Adipocyte (in vitro differentiated cells): Measurements from ENCODE around the gene EEF1E1.
A peak's percentile ranks its signal among the peaks of the same experiment; 100 is the strongest.

Experiments used
- DNase-seq: peaks from one replicate; pipeline ENCODE4 v3.0.0-alpha.2; 2015; ENCODE audit warnings: low read depth
- H3K27me3 ChIP-seq: replicated peaks from 2 replicates; pipeline ENCODE4 v1.7.0; 2013; ENCODE audit warnings: mild to moderate bottlenecking, low read length, moderate library complexity; ENCODE audit not compliant: control insufficient read depth, insufficient read depth
- H3K36me3 ChIP-seq: 2 replicates; pipeline ENCODE4 v1.7.0; 2013; ENCODE audit warnings: low read length, mild to moderate bottlenecking, moderate library complexity; ENCODE audit not compliant: control insufficient read depth, insufficient read depth, severe bottlenecking
- H3K4me1 ChIP-seq: 2 replicates; pipeline ENCODE4 v1.7.0; 2013; ENCODE audit warnings: mild to moderate bottlenecking, low read length, moderate library complexity; ENCODE audit not compliant: control insufficient read depth, insufficient read depth
- H3K4me3 ChIP-seq: 2 replicates; pipeline ENCODE4 v1.7.0; 2013; ENCODE audit warnings: mild to moderate bottlenecking, low read length, moderate library complexity
- H3K9ac ChIP-seq: 2 replicates; pipeline ENCODE4 v1.7.0; 2013; ENCODE audit warnings: mild to moderate bottlenecking, low read length, moderate library complexity
- H3K9me3 ChIP-seq: 2 replicates; pipeline ENCODE4 v1.7.0; 2013; ENCODE audit warnings: mild to moderate bottlenecking, low read length, moderate library complexity; ENCODE audit not compliant: control insufficient read depth

The EEF1E1 gene

DNA sequence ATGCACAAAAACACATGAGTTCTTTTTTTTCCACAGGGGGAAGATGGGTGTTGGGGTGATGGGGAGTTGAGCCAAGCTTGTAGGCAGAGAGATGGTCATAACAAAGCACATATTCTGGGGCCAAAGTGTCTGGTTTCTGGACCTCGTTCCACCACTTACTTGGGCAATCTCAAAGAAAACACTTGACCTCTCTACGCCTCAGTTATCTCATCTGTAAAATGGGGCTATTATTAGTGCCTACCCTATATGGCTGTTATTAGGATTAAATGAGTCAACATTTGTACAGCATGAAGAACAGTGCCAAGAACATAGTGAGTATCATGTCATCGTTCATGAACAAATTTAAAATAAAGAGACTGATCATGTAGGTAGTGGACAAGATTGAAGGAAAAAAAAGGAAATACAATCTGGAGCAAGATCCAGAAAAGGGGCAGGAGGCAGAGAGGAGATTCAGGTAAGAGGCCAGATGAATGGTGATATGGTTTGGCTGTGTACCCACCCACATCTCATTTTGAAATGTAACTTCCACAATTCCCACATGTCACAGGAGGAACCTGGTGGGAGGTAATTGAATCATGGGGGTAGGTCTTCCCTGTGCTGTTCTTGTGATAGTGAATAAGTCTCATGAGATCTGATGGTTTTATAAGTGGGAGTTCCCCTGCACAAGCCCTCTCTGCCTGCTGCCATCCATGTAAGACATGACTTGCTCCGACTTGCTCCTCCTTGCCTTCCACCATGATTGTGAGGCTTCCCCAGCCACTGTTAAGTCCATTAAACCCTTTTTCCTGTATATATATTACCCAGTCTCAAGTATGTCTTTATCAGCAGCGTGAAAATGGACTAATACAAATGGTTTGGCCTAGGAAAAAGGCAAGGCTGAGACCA, 14.2 kb downstream of the EEF1E1 start:
- no peak overlapping the region for H3K9ac ChIP-seq
- H3K27me3 ChIP-seq, result no peaks in the 10 kb centered on the region
- H3K4me3 ChIP-seq, result no peak overlapping the region
- peaks cover 34% of the 10 kb centered on the region for H3K36me3 ChIP-seq
- peaks cover 4% of the 10 kb centered on the region for H3K9me3 ChIP-seq
- peaks cover 23% of the 10 kb centered on the region for H3K4me1 ChIP-seq
- DNase-seq, result no peak

DNA sequence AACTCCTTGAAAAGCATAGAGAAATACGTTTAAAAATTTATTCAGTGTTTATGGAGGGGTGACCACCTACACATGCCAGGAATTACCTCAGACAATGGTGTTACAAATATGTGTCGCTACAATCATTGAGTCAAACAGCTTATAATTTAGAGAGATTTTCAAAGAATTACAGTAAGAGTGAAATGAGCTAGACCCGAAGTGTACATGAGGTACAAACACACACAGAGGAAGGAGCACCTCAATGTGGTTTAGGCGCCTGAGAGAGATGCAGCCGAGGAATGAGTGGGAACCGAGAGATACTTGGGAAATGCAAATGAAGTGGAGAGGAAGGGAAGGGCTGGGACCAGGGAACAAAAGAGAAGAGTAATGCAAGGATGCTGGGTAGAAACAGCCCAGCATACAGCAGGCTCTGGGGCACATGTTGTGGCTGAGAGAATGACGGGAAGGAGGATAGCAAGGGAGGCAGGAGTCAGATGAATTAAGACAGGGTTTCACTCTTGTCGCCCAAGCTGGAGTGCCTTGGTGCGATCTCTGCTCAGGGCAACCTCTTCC, 15.5 kb downstream of the EEF1E1 start:
- no peak for DNase-seq
- peaks cover 4% of the 10 kb centered on the region for H3K9me3 ChIP-seq
- no peak overlapping the region for H3K9ac ChIP-seq
- no peak overlapping the region for H3K4me3 ChIP-seq
- H3K36me3 ChIP-seq, result peaks cover 33% of the 10 kb centered on the region
- H3K4me1 ChIP-seq, result peaks cover 31% of the 10 kb centered on the region
- no peaks in the 10 kb centered on the region for H3K27me3 ChIP-seq

DNA sequence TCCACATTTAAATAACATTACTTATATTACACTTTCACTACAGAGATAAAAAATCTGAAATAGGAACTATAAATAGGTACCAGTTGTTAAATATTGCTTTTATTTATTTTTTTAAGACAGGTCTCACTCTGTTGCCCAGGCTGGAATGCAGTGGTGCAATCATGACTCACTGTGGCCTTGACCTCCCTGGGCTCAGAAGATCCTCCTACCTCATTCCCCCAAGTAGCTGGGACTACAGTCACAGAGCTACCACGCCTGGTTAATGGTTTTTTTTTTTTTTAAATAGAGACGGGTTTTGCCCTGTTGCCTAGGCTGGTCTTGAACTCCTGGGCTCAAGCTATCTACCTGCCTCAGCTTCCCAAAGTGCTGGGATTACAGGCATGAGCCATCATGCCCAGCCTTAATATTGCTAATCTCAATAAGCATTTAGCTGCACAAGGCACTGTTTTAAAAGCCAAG, 17.3 kb downstream of the EEF1E1 start:
- peak overlapping the region; percentile 51 for H3K9ac ChIP-seq
- peaks cover 21% of the 10 kb centered on the region for H3K36me3 ChIP-seq
- H3K4me1 ChIP-seq, result peaks cover 40% of the 10 kb centered on the region
- H3K9me3 ChIP-seq, result no peaks in the 10 kb centered on the region
- peak overlapping the region; percentile 59 for H3K4me3 ChIP-seq
- no peaks in the 10 kb centered on the region for H3K27me3 ChIP-seq
- DNase-seq, result peak; percentile 88

GRCh38 chr6:8084586-8084985, 17.8 kb downstream of the EEF1E1 start:
- Histone ChIP-seq H3K27me3 (no peaks in the 10 kb centered on the region), H3K4me1 (peaks cover 45% of the 10 kb centered on the region), H3K4me3 (peak overlapping the region; percentile 59), H3K9ac (peak overlapping the region; percentile 51), H3K36me3 (peaks cover 21% of the 10 kb centered on the region), H3K9me3 (no peaks in the 10 kb centered on the region)
- peak; percentile 36 for DNase-seq

DNA sequence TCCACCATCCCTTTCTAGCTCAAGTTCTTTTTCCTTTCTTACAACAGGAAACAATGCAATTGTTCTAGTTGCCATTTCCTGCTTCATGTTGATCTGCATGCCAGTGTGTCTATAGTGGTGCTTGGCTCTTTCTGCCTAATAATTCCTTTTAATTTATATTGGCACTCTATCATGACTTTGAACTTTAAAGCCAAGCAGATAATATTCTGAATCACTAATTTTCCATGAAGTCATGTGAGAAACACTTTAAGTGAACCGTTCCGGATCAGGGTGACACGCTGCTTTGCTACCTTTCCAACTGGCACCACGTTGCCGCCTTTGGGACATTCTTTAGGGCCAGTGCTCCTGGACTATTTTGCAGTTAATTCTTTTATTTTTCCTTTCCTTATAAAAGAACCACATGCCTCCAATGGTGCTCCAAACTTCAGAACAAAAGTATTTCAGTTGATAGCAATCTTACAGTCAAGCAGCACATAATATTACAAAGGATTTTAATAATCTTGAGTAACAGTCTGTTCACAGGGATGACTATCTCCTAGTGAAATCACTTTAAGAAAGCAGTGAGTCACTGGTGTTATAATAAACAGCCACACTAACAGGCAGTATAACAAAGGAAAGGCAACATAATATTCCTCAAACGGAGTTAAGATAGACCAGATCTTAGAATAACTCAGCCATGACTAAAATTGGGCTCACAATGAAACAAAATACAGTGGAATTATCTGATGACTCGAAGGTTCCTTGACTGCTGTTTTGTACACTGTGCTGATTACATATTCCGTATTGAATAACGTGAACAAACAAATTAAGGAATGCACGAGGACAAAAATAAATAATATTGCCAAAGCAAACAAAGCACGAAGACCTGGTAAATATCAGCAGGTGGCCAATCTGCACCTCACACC, 19.1 kb downstream of the EEF1E1 start:
- peak overlapping the region; percentile 17 for H3K9ac ChIP-seq
- H3K4me3 ChIP-seq, result peak overlapping the region; percentile 57
- H3K9me3 ChIP-seq, result no peaks in the 10 kb centered on the region
- no peaks in the 10 kb centered on the region for H3K27me3 ChIP-seq
- peak; percentile 87 for DNase-seq
- H3K36me3 ChIP-seq, result peaks cover 9% of the 10 kb centered on the region
- H3K4me1 ChIP-seq, result peaks cover 51% of the 10 kb centered on the region

- peak overlapping the region; percentile 57 for H3K4me3 ChIP-seq
- peak overlapping the region; percentile 17 for H3K9ac ChIP-seq
- H3K9me3 ChIP-seq, result no peaks in the 10 kb centered on the region
- H3K36me3 ChIP-seq, result peaks cover 4% of the 10 kb centered on the region
- DNase-seq, result no peak
- H3K4me1 ChIP-seq, result peaks cover 51% of the 10 kb centered on the region
- H3K27me3 ChIP-seq, result no peaks in the 10 kb centered on the region
Measured at GRCh38 chr6:8082572-8082953, 19.8 kb downstream of the EEF1E1 start.

GRCh38 chr6:8080362-8081151, 21.8 kb downstream of the EEF1E1 start:
- H3K4me3 ChIP-seq, result no peak overlapping the region
- H3K9ac ChIP-seq, result peak overlapping the region; percentile 53
- no peaks in the 10 kb centered on the region for H3K27me3 ChIP-seq
- DNase-seq, result peak; percentile 82
- H3K36me3 ChIP-seq, result no peaks in the 10 kb centered on the region
- H3K4me1 ChIP-seq, result peaks cover 53% of the 10 kb centered on the region
- H3K9me3 ChIP-seq, result no peaks in the 10 kb centered on the region

DNA sequence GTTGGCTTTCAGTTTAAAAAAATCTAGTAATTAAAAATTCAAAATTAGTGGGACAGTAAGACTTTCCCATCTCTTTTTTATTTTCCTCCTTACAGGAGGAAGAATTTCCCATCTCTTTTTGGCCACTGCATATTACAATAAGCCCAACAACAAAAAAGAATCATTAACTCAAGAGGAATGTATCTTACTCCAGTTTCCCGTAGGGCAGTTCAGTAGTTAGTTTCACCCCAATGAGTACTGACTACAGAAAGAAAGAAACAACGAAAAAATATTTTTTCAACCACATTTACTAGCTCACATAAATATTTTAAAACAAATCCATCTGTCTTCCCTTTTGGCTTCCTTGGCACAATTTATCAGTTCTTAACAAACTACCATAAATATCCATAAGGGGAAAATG, 23.2 kb downstream of the EEF1E1 start:
- H3K27me3 ChIP-seq, result no peaks in the 10 kb centered on the region
- no peak overlapping the region for H3K9ac ChIP-seq
- H3K4me3 ChIP-seq, result no peak overlapping the region
- no peaks in the 10 kb centered on the region for H3K9me3 ChIP-seq
- no peak for DNase-seq
- no peaks in the 10 kb centered on the region for H3K36me3 ChIP-seq
- H3K4me1 ChIP-seq, result peaks cover 47% of the 10 kb centered on the region

DNA sequence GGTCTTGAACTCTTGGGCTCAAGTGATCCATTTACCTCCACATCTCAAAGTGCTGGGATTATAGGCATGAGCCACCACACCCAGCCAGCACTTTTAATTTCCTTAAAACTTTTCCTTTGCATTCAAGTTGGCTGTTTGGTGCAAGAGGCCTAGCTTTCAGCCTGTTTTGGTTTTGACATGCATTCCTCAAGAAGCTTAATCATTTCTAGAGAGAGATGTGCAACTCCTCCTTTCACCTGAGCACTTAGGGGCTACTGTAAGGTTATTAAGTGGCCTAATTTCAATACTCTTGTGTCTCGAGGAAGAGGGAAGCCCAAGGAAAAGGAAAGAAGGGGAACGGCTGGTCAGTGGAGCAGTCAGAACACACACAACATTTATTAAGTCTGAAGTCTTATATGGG, 24.4 kb downstream of the EEF1E1 start:
- no peak overlapping the region for H3K4me3 ChIP-seq
- no peak for DNase-seq
- no peak overlapping the region for H3K9ac ChIP-seq
- H3K36me3 ChIP-seq, result no peaks in the 10 kb centered on the region
- H3K4me1 ChIP-seq, result peaks cover 42% of the 10 kb centered on the region
- no peaks in the 10 kb centered on the region for H3K27me3 ChIP-seq
- no peaks in the 10 kb centered on the region for H3K9me3 ChIP-seq

- DNase-seq, result no peak
- Histone ChIP-seq H3K36me3 (no peaks in the 10 kb centered on the region), H3K4me3 (no peak overlapping the region), H3K9ac (no peak overlapping the region), H3K27me3 (no peaks in the 10 kb centered on the region), H3K9me3 (no peaks in the 10 kb centered on the region), H3K4me1 (peaks cover 31% of the 10 kb centered on the region)
Measured at GRCh38 chr6:8075704-8076103, 26.6 kb downstream of the EEF1E1 start.
